NOMO-1 (cell line): ENCODE results near the gene TTC19.
"Not testable (repeated sequence)": the region's sequence is repeated elsewhere in the genome, so short reads cannot be mapped to it uniquely, and the experiment has no call there.

Experiments used
- DNase-seq, 2 experiments: peaks; one replicate each; lab custom pipeline; 2025; ENCODE audit not compliant: unreplicated experiment in 2 of 2; lab: John Stamatoyannopoulos, UW

TTC19 gene

DNA sequence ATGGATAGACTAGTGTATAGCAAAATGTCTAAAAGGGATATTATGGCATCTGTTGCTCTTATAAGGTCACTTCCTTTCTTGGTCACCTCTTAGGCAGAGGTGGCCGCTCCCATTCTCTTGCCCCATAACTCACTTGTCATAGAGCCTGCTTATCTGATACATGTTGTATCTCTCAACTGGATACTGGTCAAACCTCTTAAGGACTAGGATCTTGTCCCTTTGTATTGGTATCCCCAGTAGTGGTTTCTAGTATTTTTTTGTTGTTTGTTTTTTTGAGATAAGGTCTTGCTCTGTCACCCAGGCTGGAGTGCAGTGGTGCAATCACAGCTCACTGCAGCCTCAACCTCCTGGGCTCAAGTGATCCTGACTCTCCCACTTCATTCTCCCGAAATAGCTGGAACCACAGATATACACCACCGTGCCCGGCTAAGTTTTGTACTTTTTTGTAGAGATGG lies 27.1 kb upstream of the TTC19 start:
- no peak for DNase-seq

- DNase-seq: no peak
Observed at GRCh38 chr17:15973016-15973415, 26.6 kb upstream of the TTC19 start.

DNA sequence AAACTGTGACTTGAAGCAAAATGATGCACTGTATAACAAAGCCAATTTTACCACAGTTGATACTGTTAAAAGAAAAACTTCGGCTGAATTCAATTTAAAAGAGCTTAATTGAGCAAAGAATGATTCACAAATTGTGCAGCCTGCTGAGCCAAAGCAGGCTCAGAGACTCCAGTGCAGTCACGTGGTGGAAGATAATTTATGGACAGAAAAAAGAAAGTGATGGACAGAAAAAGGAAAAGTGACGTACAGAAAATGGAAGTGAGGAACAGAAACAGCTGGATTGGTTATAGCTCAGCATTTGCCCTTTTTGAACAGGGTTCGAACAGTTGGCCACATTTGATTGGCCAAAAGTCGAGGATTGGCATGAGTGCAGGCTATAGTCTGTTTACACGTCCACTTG lies 25.8 kb upstream of the TTC19 start:
- DNase-seq: no peak

DNA sequence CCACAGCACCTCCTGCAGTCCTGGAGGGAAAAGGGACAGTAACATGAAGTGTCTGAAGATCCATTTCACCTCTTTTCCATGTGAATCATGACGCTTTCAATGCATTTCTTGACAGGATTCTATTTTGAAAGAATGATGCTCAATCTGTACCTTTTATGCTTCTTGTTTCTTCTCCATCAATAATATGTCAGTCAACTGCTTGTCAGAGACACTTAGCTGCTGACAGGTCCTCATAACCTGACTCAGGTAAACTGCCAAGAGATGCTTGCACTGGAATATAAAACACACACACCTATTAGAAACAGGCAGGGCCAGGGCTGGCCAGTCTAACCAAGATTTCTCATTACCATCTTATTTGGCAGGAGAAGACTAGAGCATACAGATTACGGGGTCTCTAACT lies 21.7 kb upstream of the TTC19 start:
- no peak for DNase-seq

- no peak for DNase-seq
Observed at GRCh38 chr17:15978606-15979005, 21.0 kb upstream of the TTC19 start.

- not testable (repeated sequence) for DNase-seq
Observed at GRCh38 chr17:15979013-15979412, 20.6 kb upstream of the TTC19 start.

DNA sequence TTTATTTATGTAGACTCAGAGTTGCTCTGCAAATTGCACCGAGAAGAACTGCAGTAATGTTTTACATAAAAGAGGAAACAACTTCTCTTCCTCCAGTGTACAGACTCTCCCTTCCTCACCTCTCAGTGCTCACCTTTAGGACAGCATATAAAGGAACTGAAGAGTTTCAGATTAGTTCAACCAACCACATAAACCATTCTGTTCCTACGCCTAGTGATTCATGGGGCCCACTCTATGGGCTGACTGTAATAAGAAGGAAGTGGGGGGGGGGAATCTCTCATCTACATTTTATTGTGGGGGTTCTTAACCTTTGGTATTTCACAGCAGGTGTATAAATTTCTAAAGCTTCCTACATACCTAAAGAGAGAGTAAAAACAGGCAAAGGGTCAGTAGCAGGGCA lies 18.4 kb upstream of the TTC19 start:
- DNase-seq: peak; percentile 36 to 66

GRCh38 chr17:15981646-15982580 lies 17.7 kb upstream of the TTC19 start:
- peak; percentile 13 to 34 for DNase-seq

GRCh38 chr17:15996322-15996721 lies 3.3 kb upstream of the TTC19 start:
- DNase-seq: no peak

DNA sequence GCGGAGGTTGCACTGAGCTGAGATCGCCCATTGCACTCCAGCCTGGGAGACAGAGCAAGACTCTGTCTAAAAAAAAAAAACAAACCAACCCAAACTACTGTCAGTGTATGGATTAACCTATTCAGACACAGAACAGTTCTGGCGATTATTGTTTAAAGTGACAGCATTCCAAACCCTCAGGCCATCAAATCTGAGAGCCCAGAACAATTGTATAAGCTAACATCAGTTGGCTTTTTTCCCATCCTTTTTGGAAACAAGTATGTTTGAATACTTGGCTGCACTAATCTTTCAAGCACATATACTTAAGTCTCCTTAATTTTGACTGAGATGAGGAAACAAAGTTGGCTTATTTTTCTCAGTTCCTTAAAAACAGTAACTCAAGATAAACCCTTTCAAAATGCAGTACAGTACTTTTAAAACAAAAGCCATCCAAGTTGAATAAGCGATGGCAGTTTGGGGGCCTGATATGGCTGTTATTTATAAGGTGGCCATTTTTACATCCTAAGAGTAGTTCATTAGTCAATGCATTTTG lies 1.5 kb upstream of the TTC19 start:
- DNase-seq: peak; percentile 37 to 86

GRCh38 chr17:15999974-16000827 lies 577 bp downstream of the TTC19 start:
- DNase-seq: no peak

DNA sequence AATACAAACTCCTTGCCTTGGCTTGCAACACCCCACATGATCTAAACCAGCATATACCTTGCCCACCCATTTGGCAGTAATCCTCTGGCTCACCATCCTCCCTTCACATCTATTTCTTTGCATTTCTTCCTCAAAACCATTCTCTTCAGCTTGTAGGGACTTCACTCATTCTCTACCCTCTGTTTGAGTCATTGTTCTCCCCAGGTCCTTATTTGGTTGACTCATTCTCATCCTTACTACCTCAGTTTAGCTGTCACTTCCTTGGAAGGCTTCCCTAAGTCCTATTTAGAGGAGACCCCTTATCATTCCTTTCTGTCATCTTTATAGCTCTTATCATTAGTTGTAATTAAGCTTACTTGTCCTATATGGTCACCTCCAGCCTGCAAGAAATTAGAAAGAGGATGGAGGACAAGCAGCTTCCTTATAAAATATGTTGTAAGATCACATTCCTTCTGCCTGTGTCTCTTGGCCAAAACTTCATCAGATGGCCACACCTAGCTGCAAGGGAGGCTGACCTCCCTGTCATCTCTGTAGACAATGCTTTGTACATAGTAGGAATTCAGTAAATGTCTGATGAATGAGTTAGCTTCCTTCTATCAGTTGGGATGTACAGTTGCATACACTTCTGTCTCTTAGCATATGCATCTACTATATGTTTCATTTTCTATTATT lies 1.7 kb downstream of the TTC19 start:
- no peak for DNase-seq

DNA sequence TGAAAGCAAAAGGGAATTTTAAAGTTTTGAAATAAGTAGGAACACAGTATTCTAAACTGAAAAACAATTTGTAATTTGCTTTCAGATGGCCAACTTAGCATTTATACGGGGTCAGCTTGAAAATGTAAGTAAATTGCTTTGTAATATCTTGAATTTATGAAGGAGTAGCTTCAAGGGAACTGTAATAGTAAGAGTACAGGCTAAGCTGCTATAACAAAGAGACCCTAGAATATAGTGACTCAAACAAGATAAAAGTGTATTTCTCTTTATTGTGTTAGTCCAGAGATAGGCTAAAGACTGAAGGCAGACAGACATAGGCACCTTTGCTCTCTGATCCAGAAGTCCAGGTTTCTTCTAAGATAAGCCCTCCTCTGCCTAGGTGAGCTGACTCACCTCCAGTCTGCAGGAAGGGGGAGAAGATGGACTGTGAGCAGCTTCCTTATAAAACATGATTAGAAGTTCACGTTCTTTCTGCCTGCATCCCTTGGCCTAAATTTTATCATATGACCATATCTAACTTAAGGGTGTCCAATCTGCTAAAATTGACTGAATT lies 3.2 kb downstream of the TTC19 start:
- DNase-seq: no peak

GRCh38 chr17:16003841-16004240 lies 4.2 kb downstream of the TTC19 start:
- DNase-seq: no peak

DNA sequence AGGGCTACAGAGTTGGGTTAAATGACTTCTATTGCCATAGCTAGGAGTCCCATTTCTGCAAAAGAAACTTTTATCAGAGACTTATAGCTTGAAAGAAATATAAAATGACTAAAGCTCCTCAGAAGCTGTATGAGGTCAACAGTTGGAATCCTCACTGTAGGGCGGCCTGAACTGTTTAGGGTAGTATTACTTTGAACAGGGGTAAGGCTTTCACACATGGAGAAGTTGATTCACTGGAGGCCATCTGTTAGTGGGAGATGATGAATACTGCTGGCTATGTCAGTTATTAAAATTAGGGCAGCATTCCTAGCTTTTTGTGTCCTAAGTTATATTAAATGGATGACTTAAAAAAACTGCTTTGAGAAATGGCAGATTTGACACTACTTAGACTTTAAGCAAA lies 6.0 kb downstream of the TTC19 start:
- DNase-seq: no peak

DNA sequence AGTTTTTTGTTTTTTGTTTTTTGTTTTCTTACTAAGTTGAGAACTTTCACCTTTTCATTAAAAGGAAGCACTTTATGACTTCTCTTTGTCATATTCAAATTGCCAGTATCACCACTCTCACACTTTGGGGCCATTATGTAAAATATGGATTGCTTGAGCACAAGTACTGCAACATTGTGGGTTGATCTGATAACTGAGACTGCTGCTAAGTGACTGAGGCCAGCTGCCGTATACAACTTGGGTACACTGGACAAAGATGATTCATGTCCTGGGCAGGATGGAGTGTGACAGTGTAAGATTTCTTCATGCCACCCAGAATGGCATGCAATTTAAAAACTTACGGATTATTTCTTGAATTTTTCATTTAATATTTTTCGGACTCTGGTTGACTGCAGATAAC lies 7.8 kb downstream of the TTC19 start:
- DNase-seq: no peak

DNA sequence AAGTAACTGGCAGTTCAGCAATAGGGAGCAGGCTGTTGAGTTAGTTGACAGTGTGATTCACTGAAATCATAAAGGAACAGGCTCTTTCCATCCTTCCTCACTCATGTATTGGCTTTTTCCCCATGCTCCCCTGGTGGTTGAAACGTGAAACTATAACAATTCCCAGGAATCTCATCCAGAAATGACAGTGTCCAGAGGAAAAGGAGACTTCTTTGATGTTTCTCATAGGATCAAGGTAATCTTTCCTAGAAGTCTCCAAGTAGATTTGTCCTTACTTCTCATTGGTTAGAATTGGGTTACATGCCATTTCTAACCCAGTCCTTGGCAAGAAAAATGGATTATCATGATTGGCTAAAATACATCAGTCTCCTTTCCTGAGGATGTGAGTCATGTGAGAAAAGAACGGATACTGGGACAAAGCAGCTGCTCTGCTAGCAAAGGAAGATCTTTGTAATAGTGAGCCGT lies 14.4 kb downstream of the TTC19 start:
- no peak for DNase-seq

DNA sequence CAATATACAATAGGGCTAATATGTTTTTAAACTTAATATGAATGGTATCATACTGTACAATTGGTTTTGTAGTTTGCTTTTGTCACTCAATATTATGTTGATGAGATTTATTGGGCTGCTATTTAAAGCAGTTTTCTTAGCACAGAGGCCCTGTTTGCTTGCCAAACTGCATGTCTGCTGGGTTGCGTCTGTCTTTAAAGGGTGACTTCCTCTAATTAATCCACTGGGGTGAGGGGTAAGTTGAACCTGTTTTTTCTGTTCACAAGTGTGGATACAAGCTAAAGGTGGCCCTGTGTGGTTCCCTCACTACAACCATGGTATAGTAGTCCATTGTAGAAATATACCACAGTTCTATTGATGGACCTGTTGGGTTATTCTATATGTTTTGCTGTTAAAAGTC lies 19.7 kb downstream of the TTC19 start:
- peak in 1 of 2 experiments; percentile 18 for DNase-seq

DNA sequence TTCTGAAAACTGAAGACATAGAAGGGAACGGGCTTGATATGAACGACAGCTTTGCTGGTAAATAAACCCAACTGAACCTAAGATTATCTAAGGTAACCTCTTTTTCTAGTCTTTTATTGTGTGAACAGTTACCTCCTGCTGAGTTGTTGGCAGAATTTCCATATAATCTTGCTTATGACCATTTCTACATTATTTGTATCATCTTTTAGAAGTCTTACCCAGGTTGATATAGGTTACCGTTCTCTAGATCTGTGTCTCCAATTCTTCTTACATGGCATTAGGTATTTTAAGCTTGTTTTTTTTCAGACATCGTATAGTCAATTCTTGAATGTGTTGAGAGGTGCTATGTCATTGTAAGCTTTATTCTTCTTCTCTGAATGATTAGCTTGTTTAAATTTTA lies 24.3 kb downstream of the TTC19 start:
- no peak for DNase-seq

DNA sequence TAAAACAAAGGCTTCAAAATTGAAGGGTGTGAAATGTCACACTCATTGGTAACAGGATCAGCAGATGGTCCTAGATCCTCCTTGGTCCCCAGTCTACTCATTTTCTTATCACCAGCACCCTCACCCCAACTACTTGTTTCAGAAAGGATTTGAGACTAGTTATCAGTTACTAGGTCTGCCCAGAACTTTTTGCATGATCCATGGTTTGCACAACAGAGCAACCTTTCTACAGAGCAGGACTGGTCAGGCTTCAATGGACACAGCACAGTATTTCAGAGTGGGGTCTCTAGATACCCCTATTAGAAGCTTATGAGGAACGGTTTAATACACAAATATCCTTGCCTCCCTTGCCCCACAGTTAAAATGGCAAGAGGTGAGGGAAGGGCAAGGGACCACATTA lies 25.6 kb downstream of the TTC19 start:
- no peak for DNase-seq
